HCT116 (cell line): ENCODE measurements around the gene SYTL3. TPM values are rescaled to one million over a fixed set of nuclear protein-coding genes. Genes with fewer than 3 reads are reported as not detected.

Source experiments
- ATAC-seq: fragments of 200-7000 bp; cut with Tn5 transposase; 2 replicates; pipeline ENCODE4 v1.9.1; 2020; ENCODE audit warnings: mild to moderate bottlenecking, moderate library complexity
- BruUV-seq: library from RNA; stranded (reverse); fragments of 400-500 nt; replicated peaks from 2 replicates; lab custom pipeline; 2021; lab: Mats Ljungman, UMichigan
- CTCF ChIA-PET: fragments of 300-600 bp; sonication (Branson Sonifier 250); formaldehyde crosslinking; loops from one replicate; lab custom pipeline; 2021; ENCODE audit warnings: antibody characterized with exemption; lab: Charles Lee
- POLR2A ChIA-PET: fragments of 300-600, 350-600 bp; sonication (Branson Sonifier 250); formaldehyde crosslinking; loops from one replicate; lab custom pipeline; 2021; ENCODE audit warnings: antibody characterized with exemption; lab: Charles Lee
- RAD21 ChIA-PET, 2 experiments: fragments of 300-600 bp; sonication (Branson Sonifier 250); formaldehyde crosslinking; loops; one replicate each; lab custom pipeline; 2023; ENCODE audit warnings: low total read pairs in 2 of 2; ENCODE audit not compliant: uncharacterized antibody in 2 of 2, unreplicated experiment in 2 of 2, low non-redundant PET in 1 of 2; lab: Charles Lee
- DNase-seq: peaks from one replicate; pipeline ENCODE4 v3.0.0-alpha.2; 2010; ENCODE audit warnings: low read depth, low spot score
- H2AFZ ChIP-seq: fragments of 200-600 bp; shearing (Covaris generic), sonication (generic); 2 replicates; pipeline ENCODE4 v1.6.1; 2017; ENCODE audit warnings: low read depth, mixed run types, mixed read lengths, antibody characterized with exemption, low read length; ENCODE audit not compliant: poor library complexity, severe bottlenecking
- H3K27ac ChIP-seq: 2 replicates; pipeline ENCODE4 v1.5.1; 2012; ENCODE audit warnings: low read depth, low read length
- H3K27me3 ChIP-seq: fragments of 200-600 bp; sonication (generic); 2 replicates; pipeline ENCODE4 v1.6.1; 2016; ENCODE audit warnings: mixed run types, low read length, mixed read lengths; ENCODE audit not compliant: insufficient read depth
- H3K36me3 ChIP-seq, 2 experiments: fragments of 200-500 bp in 1 of 2; fragments of 200-600 bp in 1 of 2; sonication (Bioruptor generic) in 1 of 2; sonication (generic) in 1 of 2; 2 replicates each; pipeline versions ENCODE4 v1.5.1 to v1.6.1; 2014 to 2016; ENCODE audit warnings: low read length in 2 of 2, inconsistent platforms in 1 of 2, mixed read lengths in 1 of 2, mixed run types in 1 of 2; ENCODE audit not compliant: insufficient read depth in 2 of 2, control insufficient read depth in 1 of 2
- H3K4me1 ChIP-seq, 2 experiments: fragments of 200-600 bp in 1 of 2; sonication (generic) in 1 of 2; 2 replicates each; pipeline versions ENCODE4 v1.5.1 to v1.6.1; 2012 to 2017; ENCODE audit warnings: low read length in 2 of 2, inconsistent platforms in 1 of 2, mild to moderate bottlenecking in 1 of 2, mixed read lengths in 1 of 2, mixed run types in 1 of 2, moderate library complexity in 1 of 2; ENCODE audit not compliant: insufficient read depth in 2 of 2, control insufficient read depth in 1 of 2
- H3K4me2 ChIP-seq: fragments of 200-600 bp; sonication (generic); 2 replicates; pipeline ENCODE4 v1.6.1; 2017; ENCODE audit warnings: mixed run types, low read length, mixed read lengths
- H3K4me3 ChIP-seq, 2 experiments: fragments of 200-600 bp in 1 of 2; sonication (generic) in 1 of 2; replicated peaks in 1 of 2; 2 replicates each; pipeline ENCODE4 v1.5.1; 2011 to 2016; ENCODE audit warnings: low read length in 2 of 2, control low read depth in 1 of 2, low read depth in 1 of 2, mild to moderate bottlenecking in 1 of 2, mixed read lengths in 1 of 2, mixed run types in 1 of 2
- H3K79me2 ChIP-seq: fragments of 200-600 bp; sonication (generic); 2 replicates; pipeline ENCODE4 v1.6.1; 2017; ENCODE audit warnings: mild to moderate bottlenecking, mixed run types, low read length, moderate library complexity, mixed read lengths; ENCODE audit not compliant: insufficient read depth
- H3K9ac ChIP-seq: fragments of 200-600 bp; sonication (generic); 2 replicates; pipeline ENCODE4 v1.6.1; 2016; ENCODE audit warnings: low read length, mixed read lengths
- H3K9me2 ChIP-seq: fragments of 200-600 bp; sonication (generic), shearing (Covaris generic); 2 replicates; pipeline ENCODE4 v1.6.1; 2017; ENCODE audit warnings: mixed run types, mild to moderate bottlenecking, moderate library complexity; ENCODE audit not compliant: insufficient read depth
- H3K9me3 ChIP-seq, 2 experiments: fragments of 200-500 bp in 1 of 2; fragments of 200-600 bp in 1 of 2; sonication (Bioruptor generic) in 1 of 2; sonication (generic) in 1 of 2; 2 replicates each; pipeline ENCODE4 v1.6.1; 2014 to 2017; ENCODE audit warnings: low read length in 2 of 2, mixed read lengths in 2 of 2, inconsistent platforms in 1 of 2, low read depth in 1 of 2, mild to moderate bottlenecking in 1 of 2, mixed run types in 1 of 2, moderate library complexity in 1 of 2; ENCODE audit not compliant: control insufficient read depth in 1 of 2, insufficient read depth in 1 of 2
- H4K20me1 ChIP-seq: fragments of 200-600 bp; sonication (generic), shearing (Covaris generic); 2 replicates; pipeline ENCODE4 v1.6.1; 2017; ENCODE audit warnings: mixed run types, mild to moderate bottlenecking, moderate library complexity; ENCODE audit not compliant: insufficient read depth
- EGR1 ChIP-seq: IDR thresholded peaks from 2 replicates; pipeline ENCODE4 v1.6.1; 2012; ENCODE audit warnings: low read depth
- ELF1 ChIP-seq: IDR thresholded peaks from 2 replicates; pipeline ENCODE4 v1.6.1; 2012; ENCODE audit warnings: low read depth, borderline replicate concordance
- EZH2 ChIP-seq: fragments of 200-600 bp; sonication (generic); IDR thresholded peaks from 2 replicates; pipeline ENCODE4 v1.6.1; 2017; ENCODE audit warnings: antibody characterized with exemption, mixed run types
- FOSL1 ChIP-seq: IDR thresholded peaks from 2 replicates; pipeline ENCODE4 v1.6.1; 2012; ENCODE audit warnings: low read depth
- JUND ChIP-seq: IDR thresholded peaks from 2 replicates; pipeline ENCODE4 v1.6.1; 2012
- RAD21 ChIP-seq: IDR thresholded peaks from 2 replicates; pipeline ENCODE4 v1.6.1; 2012; ENCODE audit warnings: low read depth, mild to moderate bottlenecking
- REST ChIP-seq: IDR thresholded peaks from 2 replicates; pipeline ENCODE4 v1.6.1; 2012; ENCODE audit warnings: low read depth
- SP1 ChIP-seq: IDR thresholded peaks from 2 replicates; pipeline ENCODE4 v1.6.1; 2012; ENCODE audit warnings: low read depth
- SRF ChIP-seq: IDR thresholded peaks from 2 replicates; pipeline ENCODE4 v1.6.1; 2012; ENCODE audit warnings: low read depth
- ZBTB33 ChIP-seq: IDR thresholded peaks from 2 replicates; pipeline ENCODE4 v1.6.1; 2011; ENCODE audit warnings: mild to moderate bottlenecking, low read length, moderate library complexity; ENCODE audit not compliant: insufficient replicate concordance; ENCODE audit errors: extremely low read depth
- ZFX ChIP-seq: fragments of 450-650 bp; IDR thresholded peaks from 2 replicates; pipeline ENCODE4 v1.6.1; 2017
- intact Hi-C: fragments of 100-400 bp; cut with micrococcal nuclease; formaldehyde crosslinking; loops from 2 replicates; pipeline ENCODE4 v1.10.0; 2022
- total RNA-seq: library from RNA; stranded (reverse); gene quantifications from one replicate; pipeline ENCODE4 v1.2.1, GENCODE V29; 2021; ENCODE audit not compliant: unreplicated experiment
- TF ChIP-seq, protein P1 (sequence below): IDR thresholded peaks from 2 replicates; pipeline ENCODE4 v1.6.1; 2012

The SYTL3 gene
- total RNA-seq, 1 experiment from 2014 or later, result 55.3 TPM

DNA sequence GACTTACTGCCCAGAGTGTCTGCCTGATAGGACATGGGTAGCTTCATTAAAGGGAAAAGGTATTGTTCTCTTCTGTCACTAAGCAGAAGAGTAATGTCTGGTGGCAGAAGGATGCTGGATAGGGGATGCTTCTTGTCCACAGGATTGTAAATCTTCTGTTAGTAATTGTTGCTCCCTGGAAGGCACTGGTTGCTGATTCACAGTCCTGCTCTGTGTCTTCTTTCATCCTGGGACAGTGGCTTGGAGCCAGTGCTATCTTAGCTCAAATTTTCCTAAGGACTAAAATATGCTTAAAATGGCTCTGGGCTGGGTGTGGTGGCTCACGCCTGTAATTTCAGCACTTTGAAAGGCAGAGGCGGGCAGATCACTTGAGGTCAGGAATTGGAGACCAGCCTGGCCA is 48.0 kb downstream of the SYTL3 start:
- DNase-seq, result peak; percentile 75
- peak overlapping the region; percentile 45 for H3K9ac ChIP-seq
- peak; percentile 65 for ATAC-seq
- H3K9me3 ChIP-seq, result no peaks in the 10 kb centered on the region
- H2AFZ ChIP-seq, result no peak overlapping the region
- no TSS peak for BruUV-seq
- POLR2A ChIA-PET, result interaction anchor here (0.9 to 1.7 kb wide), 2 partner anchors 9 to 33 kb away, joined by 3 to 7 read pairs; no protein-coding TSS in a partner anchor
- H3K4me2 ChIP-seq, result peak overlapping the region; percentile 49
- H3K27me3 ChIP-seq, result no peaks in the 10 kb centered on the region
- RAD21 ChIA-PET, result no interaction called here
- peak overlapping the region; percentile 68 for H3K27ac ChIP-seq
- CTCF ChIA-PET, result interaction anchor here (1.2 to 1.3 kb wide), 2 partner anchors 9 to 437 kb away, joined by 6 to 7 read pairs; no protein-coding TSS in a partner anchor
- intact Hi-C loops, result no loop called here
- peaks cover 29 to 46% of the 10 kb centered on the region in 2 experiments for H3K4me1 ChIP-seq
- no peak overlapping the region for H3K4me3 ChIP-seq
- TF ChIP-seq EGR1 (no peak), SRF (no peak), JUND (no peak), RAD21 (no peak), ELF1 (no peak), FOSL1 (no peak)
- TF ChIP-seq, protein P1, sequence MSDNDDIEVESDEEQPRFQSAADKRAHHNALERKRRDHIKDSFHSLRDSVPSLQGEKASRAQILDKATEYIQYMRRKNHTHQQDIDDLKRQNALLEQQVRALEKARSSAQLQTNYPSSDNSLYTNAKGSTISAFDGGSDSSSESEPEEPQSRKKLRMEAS, result no peak
- no peaks in the 10 kb centered on the region for H4K20me1 ChIP-seq
- H3K36me3 ChIP-seq, result peaks cover 0 to 5% of the 10 kb centered on the region in 2 experiments; a peak in 1 of 4 replicates
- no peaks in the 10 kb centered on the region for H3K9me2 ChIP-seq
- H3K79me2 ChIP-seq, result no peaks in the 10 kb centered on the region

DNA sequence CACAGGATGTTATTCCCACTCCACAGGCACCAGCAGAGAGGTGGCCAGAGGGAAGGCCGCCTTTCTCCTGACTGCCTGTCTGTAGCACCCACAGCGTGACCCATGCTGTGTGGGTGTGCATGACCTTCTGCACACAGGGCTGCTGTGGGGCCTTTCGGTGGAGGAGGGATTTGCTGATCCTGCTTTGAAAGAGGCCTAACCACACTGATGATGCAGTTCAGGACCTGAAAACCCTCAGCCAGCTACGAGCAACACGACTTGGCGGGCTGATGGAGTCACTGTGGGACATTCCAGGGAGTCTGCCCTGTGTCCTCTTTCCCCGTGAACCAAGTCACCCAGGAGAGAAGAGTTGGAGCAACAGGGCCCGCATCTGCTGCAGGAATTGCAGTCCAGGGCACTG is 49.1 kb downstream of the SYTL3 start:
- CTCF ChIA-PET, result no interaction called here

More for the DNA sequence above, 49.1 kb downstream of the SYTL3 start:
- H3K9me3 ChIP-seq, result no peaks in the 10 kb centered on the region
- intact Hi-C loops, result no loop called here
- H3K4me1 ChIP-seq, result peaks cover 36 to 55% of the 10 kb centered on the region in 2 experiments
- ChIA-PET RAD21 (no interaction called here), POLR2A (no interaction called here)
- peaks cover 5% of the 10 kb centered on the region; the same call in 1 of the 2 replicates for H3K79me2 ChIP-seq
- H3K36me3 ChIP-seq, result peaks cover 0 to 5% of the 10 kb centered on the region in 2 experiments; a peak in 1 of 4 replicates
- peak; percentile 46 for ATAC-seq
- peak overlapping the region; percentile 45 for H3K9ac ChIP-seq
- no peaks in the 10 kb centered on the region for H3K9me2 ChIP-seq
- TF ChIP-seq ZFX (peak; percentile 42), SP1 (no peak), FOSL1 (no peak), ZBTB33 (no peak), REST (no peak), EZH2 (no peak)
- no TSS peak for BruUV-seq
- H3K27me3 ChIP-seq, result no peaks in the 10 kb centered on the region
- no peak overlapping the region for H2AFZ ChIP-seq
- peak overlapping the region; percentile 49 for H3K4me2 ChIP-seq
- DNase-seq, result no peak
- H3K4me3 ChIP-seq, result no peak overlapping the region
- H4K20me1 ChIP-seq, result no peaks in the 10 kb centered on the region
- H3K27ac ChIP-seq, result peak overlapping the region; percentile 68
